IPS-20b (cell line): ENCODE measurements around the gene EIF4E1B.
A peak's percentile ranks its signal among the peaks of the same experiment; 100 is the strongest.
"Not testable (repeated sequence)": the region's sequence is repeated elsewhere in the genome, so short reads cannot be mapped to it uniquely, and the experiment has no call there.

Experiments used
- H3K27ac ChIP-seq: one replicate; pipeline ENCODE4 v1.5.1; 2013; ENCODE audit warnings: low read length
- H3K27me3 ChIP-seq: 2 replicates; pipeline ENCODE4 v1.6.1; 2013; ENCODE audit warnings: mild to moderate bottlenecking, low read length, inconsistent platforms; ENCODE audit not compliant: insufficient read depth
- H3K36me3 ChIP-seq: 2 replicates; pipeline ENCODE4 v1.6.1; 2013; ENCODE audit warnings: low read depth, mild to moderate bottlenecking, inconsistent platforms, low read length, moderate library complexity; ENCODE audit not compliant: insufficient read depth
- H3K4me1 ChIP-seq: 2 replicates; pipeline ENCODE4 v1.6.1; 2013; ENCODE audit warnings: mild to moderate bottlenecking, control low read depth, inconsistent platforms, low read length, moderate library complexity; ENCODE audit not compliant: insufficient read depth
- H3K4me3 ChIP-seq: 2 replicates; pipeline ENCODE4 v1.5.1; 2013; ENCODE audit warnings: mild to moderate bottlenecking, low read length, inconsistent platforms
- H3K9ac ChIP-seq: 2 replicates; pipeline ENCODE4 v1.6.1; 2013; ENCODE audit warnings: low read depth, mild to moderate bottlenecking, inconsistent platforms, low read length, moderate library complexity
- H3K9me3 ChIP-seq: 2 replicates; pipeline ENCODE4 v1.6.1; 2013; ENCODE audit warnings: mild to moderate bottlenecking, low read depth, low read length, inconsistent platforms; ENCODE audit not compliant: insufficient read depth

The EIF4E1B gene

GRCh38 chr5:176629853-176630680 is at the start of gene EIF4E1B, which contains the start of gene SNCB:
Gene EIF4E1B (plus strand): TSS chr5:176630675. CDS start chr5:176642788, 12,113 bp downstream.
Gene SNCB (minus strand): TSS chr5:176630534. CDS start chr5:176629654, 880 bp downstream.
- H3K27ac ChIP-seq = no peak within 1 kb of the TSS
- H3K9ac ChIP-seq = no peak within 1 kb of the TSS
- no peaks in the 10 kb centered on the region for H3K9me3 ChIP-seq
- H3K4me3 ChIP-seq = peak within 1 kb of the TSS; percentile 79
- H3K27me3 ChIP-seq = peaks cover 90% of the 10 kb centered on the region
- no peaks in the 10 kb centered on the region for H3K36me3 ChIP-seq
- peaks cover 13% of the 10 kb centered on the region for H3K4me1 ChIP-seq

DNA sequence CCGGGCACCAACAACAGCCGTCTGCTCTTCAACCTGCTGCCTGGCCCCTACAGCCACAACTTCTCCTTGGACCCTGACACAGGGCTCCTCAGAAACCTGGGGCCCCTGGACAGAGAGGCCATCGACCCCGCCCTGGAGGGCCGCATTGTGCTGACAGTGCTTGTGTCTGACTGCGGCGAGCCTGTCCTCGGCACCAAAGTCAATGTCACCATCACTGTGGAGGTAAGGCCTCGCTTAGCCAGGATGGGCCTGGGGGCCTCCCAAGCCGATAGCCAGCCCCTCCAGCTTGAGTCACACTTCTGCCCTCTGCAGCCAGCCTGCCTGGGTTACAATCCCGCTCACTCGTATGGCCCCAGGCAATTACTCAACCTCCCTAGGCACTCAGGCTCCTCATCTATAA is 49.1 kb upstream of the EIF4E1B start:
- Histone ChIP-seq H3K4me3 (no peak overlapping the region), H3K27ac (no peak overlapping the region), H3K9ac (no peak overlapping the region), H3K27me3 (peaks cover 17% of the 10 kb centered on the region), H3K36me3 (no peaks in the 10 kb centered on the region), H3K4me1 (no peaks in the 10 kb centered on the region), H3K9me3 (peaks cover 11% of the 10 kb centered on the region)

DNA sequence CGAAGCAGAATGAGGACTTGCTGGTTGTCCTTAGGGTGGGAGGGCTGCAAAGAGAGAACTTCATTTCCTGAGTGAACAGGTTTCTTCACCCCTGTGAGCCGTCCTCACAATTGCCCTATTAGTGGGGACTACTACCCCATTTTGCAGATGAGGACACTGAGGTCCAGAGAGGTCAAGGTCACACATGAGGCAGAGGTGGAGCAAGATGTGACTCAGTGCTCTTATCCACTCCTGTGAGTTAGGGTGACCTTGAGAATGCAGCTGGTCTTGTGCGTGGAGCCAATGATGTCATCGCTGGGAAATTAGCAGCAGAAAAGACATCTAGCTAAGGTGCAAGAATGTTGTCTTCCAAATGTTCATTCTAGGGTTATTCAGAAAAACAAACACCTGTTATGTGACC is 47.4 kb upstream of the EIF4E1B start:
- peaks cover 17% of the 10 kb centered on the region for H3K27me3 ChIP-seq
- peaks cover 11% of the 10 kb centered on the region for H3K9me3 ChIP-seq
- H3K4me3 ChIP-seq = no peak overlapping the region
- H3K9ac ChIP-seq = no peak overlapping the region
- no peak overlapping the region for H3K27ac ChIP-seq
- H3K36me3 ChIP-seq = no peaks in the 10 kb centered on the region
- no peaks in the 10 kb centered on the region for H3K4me1 ChIP-seq

GRCh38 chr5:176587398-176587797 is 43.1 kb upstream of the EIF4E1B start:
- Histone ChIP-seq H3K9ac (no peak overlapping the region), H3K4me1 (no peaks in the 10 kb centered on the region), H3K27ac (no peak overlapping the region), H3K9me3 (peaks cover 18% of the 10 kb centered on the region), H3K4me3 (no peak overlapping the region), H3K36me3 (no peaks in the 10 kb centered on the region), H3K27me3 (peaks cover 16% of the 10 kb centered on the region; the same call in 1 of the 2 replicates)

DNA sequence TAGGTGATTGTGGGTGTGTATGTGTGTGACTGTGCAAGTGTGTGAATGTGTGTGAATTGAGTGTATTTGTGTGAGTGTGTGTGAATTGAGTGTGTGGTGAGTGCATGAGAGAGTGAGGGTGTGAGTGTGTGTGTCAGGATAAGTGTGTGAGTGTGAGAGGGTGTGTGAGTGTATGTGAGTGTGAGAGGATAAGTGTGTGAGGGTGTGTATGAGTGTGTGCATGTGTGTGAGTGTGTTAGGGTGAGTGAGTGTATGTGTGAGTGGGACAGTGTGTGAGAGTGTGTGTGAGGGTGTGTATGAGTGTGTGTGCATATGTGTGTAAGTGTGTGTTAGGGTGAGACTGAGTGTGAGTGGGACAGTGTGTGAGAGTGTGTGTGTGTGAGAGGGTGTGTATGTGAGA is 42.2 kb upstream of the EIF4E1B start:
- H3K27ac ChIP-seq = no peak overlapping the region
- H3K27me3 ChIP-seq = peaks cover 9% of the 10 kb centered on the region; the same call in 1 of the 2 replicates

GRCh38 chr5:176589039-176589769 is 41.3 kb upstream of the EIF4E1B start:
- Histone ChIP-seq H3K27me3 (peaks cover 7% of the 10 kb centered on the region; the same call in 1 of the 2 replicates), H3K4me1 (no peaks in the 10 kb centered on the region), H3K27ac (no peak overlapping the region), H3K9me3 (peaks cover 18% of the 10 kb centered on the region), H3K36me3 (no peaks in the 10 kb centered on the region), H3K4me3 (no peak overlapping the region), H3K9ac (no peak overlapping the region)

More for the DNA sequence above, 42.2 kb upstream of the EIF4E1B start:
- Histone ChIP-seq H3K4me1 (no peaks in the 10 kb centered on the region), H3K9ac (no peak overlapping the region), H3K4me3 (no peak overlapping the region), H3K9me3 (peaks cover 18% of the 10 kb centered on the region), H3K36me3 (no peaks in the 10 kb centered on the region)

DNA sequence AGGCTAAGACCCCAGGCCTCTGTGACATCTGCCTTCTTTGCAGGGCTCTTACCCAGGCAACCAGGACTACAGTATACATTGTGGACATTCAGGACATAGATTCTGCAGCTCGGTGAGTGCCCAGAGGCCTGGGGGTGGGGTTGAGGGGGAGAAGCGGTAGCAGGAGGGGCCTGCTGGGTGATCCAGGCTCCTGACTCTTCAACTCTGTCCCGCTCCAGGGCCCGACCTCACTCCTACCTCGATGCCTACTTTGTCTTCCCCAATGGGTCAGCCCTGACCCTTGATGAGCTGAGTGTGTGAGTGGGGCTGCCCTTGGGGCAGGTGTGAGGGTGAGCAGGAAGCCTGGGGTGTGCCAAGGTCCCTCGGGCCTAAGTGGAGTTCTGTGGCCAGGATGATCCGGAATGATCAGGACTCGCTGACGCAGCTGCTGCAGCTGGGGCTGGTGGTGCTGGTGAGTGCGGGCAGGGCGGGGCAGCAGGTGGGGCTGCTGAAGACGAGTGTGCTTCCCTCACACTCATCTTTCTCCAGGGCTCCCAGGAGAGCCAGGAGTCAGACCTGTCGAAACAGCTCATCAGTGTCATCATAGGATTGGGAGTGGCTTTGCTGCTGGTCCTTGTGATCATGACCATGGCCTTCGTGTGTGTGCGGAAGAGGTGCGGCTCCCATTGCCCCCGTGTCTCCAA is 40.3 kb upstream of the EIF4E1B start:
- Histone ChIP-seq H3K9me3 (peaks cover 10% of the 10 kb centered on the region), H3K27ac (no peak overlapping the region), H3K27me3 (peaks cover 7% of the 10 kb centered on the region; the same call in 1 of the 2 replicates), H3K36me3 (no peaks in the 10 kb centered on the region), H3K4me3 (no peak overlapping the region), H3K4me1 (no peaks in the 10 kb centered on the region), H3K9ac (no peak overlapping the region)

DNA sequence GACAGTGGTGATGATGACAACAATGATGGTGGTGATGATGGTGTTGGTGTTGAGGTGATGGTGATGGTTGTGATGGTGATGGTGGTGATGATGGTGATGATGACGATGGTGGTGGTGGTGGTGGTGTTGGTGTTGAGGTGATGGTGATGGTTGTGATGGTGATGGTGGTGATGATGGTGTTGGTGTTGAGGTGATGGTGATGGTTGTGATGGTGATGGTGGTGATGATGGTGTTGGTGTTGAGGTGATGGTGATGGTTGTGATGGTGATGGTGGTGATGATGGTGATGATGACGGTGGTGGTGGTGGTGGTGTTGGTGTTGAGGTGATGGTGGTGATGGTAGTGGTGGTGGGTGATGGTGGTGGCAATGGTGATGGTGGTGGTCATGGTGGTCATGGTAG is 38.8 kb upstream of the EIF4E1B start:
- peaks cover 15% of the 10 kb centered on the region; the same call in 1 of the 2 replicates for H3K27me3 ChIP-seq
- H3K4me1 ChIP-seq = not testable (repeated sequence)

GRCh38 chr5:176592573-176592972 is 37.9 kb upstream of the EIF4E1B start:
- H3K27me3 ChIP-seq = peaks cover 17% of the 10 kb centered on the region
- H3K9ac ChIP-seq = no peak overlapping the region
- H3K4me1 ChIP-seq = no peaks in the 10 kb centered on the region
- no peak overlapping the region for H3K4me3 ChIP-seq
- H3K27ac ChIP-seq = no peak overlapping the region
- no peaks in the 10 kb centered on the region for H3K36me3 ChIP-seq
- H3K9me3 ChIP-seq = peaks cover 6% of the 10 kb centered on the region; the same call in 1 of the 2 replicates

More for the DNA sequence above, 38.8 kb upstream of the EIF4E1B start:
- H3K9ac ChIP-seq, H3K4me3 ChIP-seq, H3K36me3 ChIP-seq, H3K9me3 ChIP-seq, H3K27ac ChIP-seq: not testable (repeated sequence)

GRCh38 chr5:176593273-176593869 is 37.1 kb upstream of the EIF4E1B start:
- H3K36me3 ChIP-seq = peaks cover 4% of the 10 kb centered on the region; the same call in 1 of the 2 replicates
- H3K9ac ChIP-seq = no peak overlapping the region
- H3K4me3 ChIP-seq = no peak overlapping the region
- peaks cover 25% of the 10 kb centered on the region for H3K27me3 ChIP-seq
- H3K4me1 ChIP-seq = no peaks in the 10 kb centered on the region
- H3K27ac ChIP-seq = no peak overlapping the region
- peaks cover 6% of the 10 kb centered on the region; the same call in 1 of the 2 replicates for H3K9me3 ChIP-seq

- H3K4me3 ChIP-seq = no peak overlapping the region
- peaks cover 6% of the 10 kb centered on the region; the same call in 1 of the 2 replicates for H3K9me3 ChIP-seq
- H3K4me1 ChIP-seq = no peaks in the 10 kb centered on the region
- H3K9ac ChIP-seq = no peak overlapping the region
- H3K36me3 ChIP-seq = peaks cover 12% of the 10 kb centered on the region; the same call in 1 of the 2 replicates
- H3K27me3 ChIP-seq = peaks cover 24% of the 10 kb centered on the region; the same call in 1 of the 2 replicates
- no peak overlapping the region for H3K27ac ChIP-seq
Measured at GRCh38 chr5:176594554-176594953, 35.9 kb upstream of the EIF4E1B start.
